H1 (cell line): Measurements from ENCODE around the gene EPS8. TPM values are rescaled to one million over a fixed set of nuclear protein-coding genes. Genes with fewer than 3 reads are reported as not detected.

Experiments used
- CTCF ChIA-PET: fragments of 300-600 bp; sonication (Branson Sonifier 250); formaldehyde crosslinking; loops from one replicate; lab custom pipeline; 2021; ENCODE audit not compliant: partially characterized antibody; lab: Charles Lee
- POLR2A ChIA-PET: fragments of 300-600 bp; sonication (Branson Sonifier 250); formaldehyde crosslinking; loops from one replicate; lab custom pipeline; 2021; ENCODE audit warnings: inconsistent platforms; ENCODE audit not compliant: partially characterized antibody; lab: Charles Lee
- DNase-seq, 2 experiments: peaks; one replicate each; pipeline versions ENCODE4 v3.0.0 to v3.0.0-alpha.2; 2010 to 2022; ENCODE audit warnings: low spot score in 2 of 2, low read depth in 1 of 2, mixed read lengths in 1 of 2
- FAIRE-seq: peaks from 2 replicates; lab custom pipeline; 2011; peaks lifted over from hg19 to GRCh38; lab: Jason Lieb, UNC
- H2AFZ ChIP-seq: 2 replicates; pipeline ENCODE4 v1.8.1; 2012; ENCODE audit warnings: low read length, inconsistent platforms
- H2AK5ac ChIP-seq: 2 replicates; pipeline ENCODE4 v1.6.1; 2013; ENCODE audit warnings: low read depth, low read length
- H2BK120ac ChIP-seq: replicated peaks from 2 replicates; pipeline ENCODE3; 2013; ENCODE audit warnings: low read depth, low read length, inconsistent platforms
- H2BK12ac ChIP-seq: 2 replicates; pipeline ENCODE4 v1.6.1; 2013; ENCODE audit warnings: low read depth, low read length
- H2BK15ac ChIP-seq: 2 replicates; pipeline ENCODE4 v1.6.1; 2013; ENCODE audit warnings: low read length
- H2BK20ac ChIP-seq: 2 replicates; pipeline ENCODE4 v1.6.1; 2013; ENCODE audit warnings: low read length
- H2BK5ac ChIP-seq: 2 replicates; pipeline ENCODE4 v1.6.1; 2013; ENCODE audit warnings: low read depth, low read length
- H3K14ac ChIP-seq: 2 replicates; pipeline ENCODE4 v1.6.1; 2013; ENCODE audit warnings: inconsistent platforms; ENCODE audit not compliant: insufficient read length
- H3K18ac ChIP-seq: 2 replicates; pipeline ENCODE4 v1.6.1; 2013; ENCODE audit warnings: low read length; ENCODE audit errors: extremely low read depth
- H3K23ac ChIP-seq: 2 replicates; pipeline ENCODE4 v1.6.1; 2013; ENCODE audit warnings: inconsistent platforms; ENCODE audit not compliant: insufficient read length
- H3K23me2 ChIP-seq: 2 replicates; pipeline ENCODE4 v1.6.1; 2013; ENCODE audit warnings: low read depth, low read length
- H3K27ac ChIP-seq: 2 replicates; pipeline ENCODE4 v1.6.1; 2011; ENCODE audit warnings: low read depth, low read length, inconsistent platforms
- H3K27me3 ChIP-seq, 4 experiments: replicated peaks in 1 of 4; 1 replicate in 1 of 4; 2 replicates in 3 of 4; pipeline versions ENCODE4 v1.6.1 to v1.8.1; 2011 to 2013; ENCODE audit warnings: low read length in 3 of 4, mild to moderate bottlenecking in 3 of 4, inconsistent platforms in 2 of 4, mixed read lengths in 2 of 4, moderate library complexity in 1 of 4; ENCODE audit not compliant: control insufficient read depth in 3 of 4, insufficient read depth in 3 of 4; ENCODE audit errors: extremely low read depth in 1 of 4
- H3K36me3 ChIP-seq, 4 experiments: 2 replicates each; pipeline versions ENCODE4 v1.6.1 to v1.8.1; 2011 to 2013; ENCODE audit warnings: mild to moderate bottlenecking in 4 of 4, low read length in 3 of 4, moderate library complexity in 2 of 4, control low read depth in 1 of 4, inconsistent platforms in 1 of 4; ENCODE audit not compliant: insufficient read depth in 4 of 4, control insufficient read depth in 2 of 4
- H3K4ac ChIP-seq: replicated peaks from 2 replicates; pipeline ENCODE3; 2013; ENCODE audit warnings: low read length, low read depth, mixed read lengths, inconsistent platforms; ENCODE audit not compliant: insufficient read length
- H3K4me1 ChIP-seq, 4 experiments: replicated peaks in 1 of 4; 1 replicate in 1 of 4; 2 replicates in 3 of 4; pipeline versions ENCODE4 v1.6.1 to v1.8.1; 2011 to 2013; ENCODE audit warnings: low read length in 3 of 4, inconsistent platforms in 2 of 4, mixed read lengths in 1 of 4; ENCODE audit not compliant: insufficient read depth in 4 of 4, control insufficient read depth in 3 of 4
- H3K4me2 ChIP-seq, 2 experiments: 2 replicates each; pipeline versions ENCODE4 v1.6.1 to v1.8.1; 2011 to 2013; ENCODE audit warnings: low read depth in 2 of 2, low read length in 2 of 2, control low read depth in 1 of 2, inconsistent platforms in 1 of 2, mild to moderate bottlenecking in 1 of 2; ENCODE audit not compliant: insufficient read depth in 1 of 2
- H3K4me3 ChIP-seq, 4 experiments: fragments of 200-600, 300-600 bp in 1 of 4; sonication (generic), shearing (Covaris generic), sonication (Bioruptor Twin) in 1 of 4; 2 replicates each; pipeline versions ENCODE4 v1.5.1 to v1.8.1; 2011 to 2016; ENCODE audit warnings: low read length in 4 of 4, low read depth in 3 of 4, control low read depth in 2 of 4, inconsistent platforms in 2 of 4, mild to moderate bottlenecking in 2 of 4, mixed read lengths in 1 of 4, moderate library complexity in 1 of 4; ENCODE audit not compliant: insufficient read depth in 2 of 4; ENCODE audit errors: extremely low read depth in 1 of 4
- H3K56ac ChIP-seq: replicated peaks from 2 replicates; pipeline ENCODE3; 2013; ENCODE audit warnings: low read depth, mild to moderate bottlenecking, mixed read lengths, low read length, inconsistent platforms; ENCODE audit not compliant: insufficient read length
- H3K79me1 ChIP-seq: 2 replicates; pipeline ENCODE4 v1.6.1; 2013; ENCODE audit warnings: low read depth, low read length, control low read depth
- H3K79me2 ChIP-seq, 2 experiments: 2 replicates each; pipeline versions ENCODE4 v1.6.1 to v1.8.1; 2012 to 2013; ENCODE audit warnings: low read length in 2 of 2, mild to moderate bottlenecking in 2 of 2, inconsistent platforms in 1 of 2; ENCODE audit not compliant: insufficient read depth in 2 of 2, control insufficient read depth in 1 of 2
- H3K9ac ChIP-seq, 4 experiments: replicated peaks in 1 of 4; 1 replicate in 1 of 4; 2 replicates in 3 of 4; pipeline versions ENCODE4 v1.6.1 to v1.8.1; 2011 to 2013; ENCODE audit warnings: low read depth in 3 of 4, low read length in 3 of 4, control low read depth in 2 of 4, mild to moderate bottlenecking in 2 of 4, moderate library complexity in 2 of 4, inconsistent platforms in 1 of 4; ENCODE audit errors: extremely low read depth in 1 of 4
- H3K9me3 ChIP-seq, 2 experiments: 2 replicates each; pipeline versions ENCODE4 v1.6.1 to v1.8.1; 2012 to 2013; ENCODE audit warnings: mild to moderate bottlenecking in 2 of 2, moderate library complexity in 2 of 2, control low read depth in 1 of 2, inconsistent platforms in 1 of 2, low read depth in 1 of 2, low read length in 1 of 2, mixed read lengths in 1 of 2; ENCODE audit not compliant: insufficient read depth in 2 of 2
- H4K20me1 ChIP-seq, 2 experiments: replicated peaks in 1 of 2; 2 replicates each; pipeline versions ENCODE3 to v1.8.1; 2011 to 2013; ENCODE audit warnings: inconsistent platforms in 2 of 2, low read length in 2 of 2, mild to moderate bottlenecking in 1 of 2; ENCODE audit not compliant: insufficient read depth in 2 of 2, control insufficient read depth in 1 of 2
- H4K5ac ChIP-seq: 2 replicates; pipeline ENCODE4 v1.6.1; 2013; ENCODE audit warnings: low read length, low read depth, mixed read lengths, inconsistent platforms; ENCODE audit not compliant: insufficient read length
- H4K8ac ChIP-seq: 2 replicates; pipeline ENCODE4 v1.8.0; 2013; ENCODE audit warnings: mild to moderate bottlenecking, moderate library complexity, low read length, inconsistent platforms; ENCODE audit not compliant: insufficient read depth; ENCODE audit errors: extremely low read depth
- H4K91ac ChIP-seq: replicated peaks from 2 replicates; pipeline ENCODE3; 2013; ENCODE audit warnings: low read length, mixed read lengths, inconsistent platforms; ENCODE audit not compliant: insufficient read length
- CTBP2 ChIP-seq: IDR thresholded peaks from 2 replicates; pipeline ENCODE4 v1.7.0; 2011; ENCODE audit warnings: borderline replicate concordance, mild to moderate bottlenecking, moderate library complexity, mixed read lengths, low read length; ENCODE audit not compliant: insufficient read depth, insufficient read length
- GABPA ChIP-seq: IDR thresholded peaks from 2 replicates; pipeline ENCODE4 v1.6.1; 2011; ENCODE audit warnings: mild to moderate bottlenecking, low read length, moderate library complexity, borderline replicate concordance; ENCODE audit not compliant: insufficient read depth
- RBBP5 ChIP-seq: IDR thresholded peaks from 2 replicates; pipeline ENCODE4 v1.7.1; 2012; ENCODE audit warnings: low read depth, mild to moderate bottlenecking, inconsistent platforms, low read length, moderate library complexity, borderline replicate concordance
- TEAD4 ChIP-seq: IDR thresholded peaks from 2 replicates; pipeline ENCODE4 v1.6.1; 2012; ENCODE audit warnings: low read depth, low read length, inconsistent platforms, mixed read lengths
- WGBS, 2 experiments: shearing (Covaris generic) in 1 of 2; methylation state at CpG; one replicate each; pipeline versions ENCODE4 v1.1.6 to v1.1.7; 2013 to 2015; ENCODE audit warnings: low lambda C conversion rate in 2 of 2, mixed read lengths in 2 of 2, inconsistent platforms in 1 of 2, low coverage in 1 of 2, missing lambda C conversion rate in 1 of 2; ENCODE audit not compliant: insufficient replicate concordance in 2 of 2, insufficient coverage in 1 of 2, insufficient read length in 1 of 2; ENCODE audit errors: extremely low coverage in 1 of 2, missing lambda C conversion rate in 1 of 2; 5-methylcytosine and 5-hydroxymethylcytosine counted together
- polyA plus RNA-seq, 7 experiments: library from polyadenylated mRNA; depleted of rRNA in 3 of 7; stranded (reverse) in 5 of 7; unstranded in 2 of 7; fragments of >200 nt in 5 of 7; fragments of 200-250 nt in 2 of 7; gene quantifications; 1 replicate in 5 of 7; 2 replicates in 1 of 7; 4 replicates in 1 of 7; pipeline versions ENCODE4 v1.2.1 to v1.2.3, GENCODE V29; 2011 to 2013; ENCODE audit warnings: missing spikeins in 2 of 7, mixed read lengths in 2 of 7
- total RNA-seq: library from RNA; stranded (reverse); fragmentation: NEBNext Ultra II Directional; extraction: Animal tissue kit (Norgen Biotek cat#: 25700); gene quantifications from 2 replicates; pipeline ENCODE4 v1.2.1, GENCODE V29; 2021

The EPS8 gene
- total and polyA plus RNA-seq, 2 of the 8 experiments (the other 6 are each of a cell fraction or from before 2014, with no cell fraction given) = 3.0 to 4.6 TPM

DNA sequence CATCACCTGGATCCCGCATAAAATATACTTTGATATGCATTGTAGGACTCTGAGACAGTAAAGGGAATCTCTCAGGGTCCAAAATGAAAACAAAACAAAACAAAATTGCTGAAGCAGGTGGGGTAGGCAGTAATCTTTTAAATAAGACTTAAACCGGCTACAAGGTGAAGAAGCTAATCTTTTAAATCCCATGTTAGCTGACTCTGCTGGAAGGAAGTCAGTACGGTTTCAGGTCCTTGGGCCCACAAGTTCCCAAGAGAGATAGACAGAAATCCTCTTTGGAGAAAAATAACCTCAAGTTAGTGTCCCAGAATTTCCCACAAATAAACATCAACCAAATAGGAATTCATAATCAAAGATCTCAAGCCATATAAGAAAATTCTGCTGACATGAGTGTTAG is 5.0 kb upstream of the EPS8 start:
- peaks cover 6% of the 10 kb centered on the region; the same call in 1 of the 2 replicates for H3K23me2 ChIP-seq
- no peaks in the 10 kb centered on the region for H3K9me3 ChIP-seq
- DNase-seq (no peak), FAIRE-seq (no peak)
- peaks cover 0 to 3% (median 2%) of the 10 kb centered on the region in 4 experiments; a peak in 5 of 7 replicates for H3K4me1 ChIP-seq
- no peak overlapping the region for H2AFZ ChIP-seq
- no peak overlapping the region for H3K27ac ChIP-seq
- no peak overlapping the region for H2AK5ac ChIP-seq
- no peak overlapping the region for H3K4me3 ChIP-seq
- no peak overlapping the region for H2BK20ac ChIP-seq
- no peak overlapping the region for H3K9ac ChIP-seq
- H2BK120ac ChIP-seq = no peak overlapping the region
- 79% methylated on average over 3 of the region's 3 CpGs; no CpG with 5 or more reads in 1 of the 2 experiments for WGBS, 2 experiments
- H3K4ac ChIP-seq = no peak overlapping the region
- H2BK15ac ChIP-seq = no peak overlapping the region
- H3K18ac ChIP-seq = no peak overlapping the region
- H3K56ac ChIP-seq = no peak overlapping the region
- ChIA-PET CTCF (interaction anchor here (0.6 to 1.0 kb wide), 2 partner anchors 62 to 211 kb away, joined by 3 read pairs; no protein-coding TSS in a partner anchor), POLR2A (interaction anchor here (1.0 kb wide), 1 partner anchor 13 kb away, joined by 3 read pairs; no protein-coding TSS in a partner anchor)
- no peak overlapping the region for H4K91ac ChIP-seq
- no peak overlapping the region for H3K23ac ChIP-seq
- no peak overlapping the region for H2BK5ac ChIP-seq
- no peaks in the 10 kb centered on the region for H3K79me2 ChIP-seq
- no peaks in the 10 kb centered on the region for H4K20me1 ChIP-seq
- H4K5ac ChIP-seq = no peak overlapping the region
- no peak for TF ChIP-seq GABPA
- TF ChIP-seq RBBP5 = no peak
- TF ChIP-seq TEAD4 = no peak
- no peak for TF ChIP-seq CTBP2
- no peaks in the 10 kb centered on the region for H3K79me1 ChIP-seq
- H2BK12ac ChIP-seq = no peak overlapping the region
- H4K8ac ChIP-seq = no peak overlapping the region
- H3K14ac ChIP-seq = no peak overlapping the region
- peaks cover 0 to 16% (median 9%) of the 10 kb centered on the region in 4 experiments; a peak in 6 of 7 replicates for H3K27me3 ChIP-seq
- H3K36me3 ChIP-seq = no peaks in the 10 kb centered on the region
- H3K4me2 ChIP-seq = no peak overlapping the region
